Suprapubic skin (tissue), 3 donors: ENCODE data around the gene TUT1.

ENCODE experiments used
- CTCF ChIP-seq, 2 donors: fragments of 200-600 bp in 1 of 2; fragments of 450-650 bp in 1 of 2; sonication (generic) in 1 of 2; IDR thresholded peaks; one replicate each; pipeline ENCODE4 v1.5.1; 2016 to 2019; ENCODE audit warnings: antibody characterized with exemption in 2 of 2, mild to moderate bottlenecking in 1 of 2, moderate library complexity in 1 of 2
- POLR2A ChIP-seq, 2 donors: fragments of 450-650 bp; IDR thresholded peaks; one replicate each; pipeline ENCODE4 v1.6.1; 2017; ENCODE audit warnings: antibody characterized with exemption in 2 of 2, mild to moderate bottlenecking in 2 of 2, moderate library complexity in 2 of 2

GRCh38 chr11:62595124-62595523 is 3.8 kb upstream of the TUT1 start:
- TF ChIP-seq CTCF (IDR thresholded peaks at IDR 0.05) = no peak
- no peak for TF ChIP-seq POLR2A (IDR thresholded peaks at IDR 0.05)
